HepG2 (cell line): Measurements from ENCODE around the gene BAZ1A. TPM values are rescaled to one million over a fixed set of nuclear protein-coding genes. Genes with fewer than 3 reads are reported as not detected.
A peak's percentile ranks its signal among the peaks of the same experiment; 100 is the strongest.

Experiments used
- ARNT2 ChIP-seq: sonication (generic); formaldehyde crosslinking; IDR thresholded peaks from 2 replicates; pipeline ENCODE4 v1.8.0; 2022; ENCODE audit warnings: mild to moderate bottlenecking, low read depth, missing genetic modification reagents, moderate library complexity
- BHLHE40 ChIP-seq: IDR thresholded peaks from 2 replicates; pipeline ENCODE4 v1.6.1; 2011; ENCODE audit warnings: low read length, improper control_type of control experiment
- GABPA ChIP-seq, 2 experiments: IDR thresholded peaks; 2 replicates each; pipeline ENCODE4 v1.6.1; 2011 to 2016; ENCODE audit warnings: low read depth in 2 of 2, low read length in 1 of 2, missing biosample characterization in 1 of 2, missing genetic modification characterization in 1 of 2
- JUND ChIP-seq: sonication (generic); formaldehyde crosslinking; IDR thresholded peaks from 2 replicates; pipeline ENCODE4 v1.8.0; 2022; ENCODE audit warnings: mild to moderate bottlenecking, missing genetic modification reagents
- MAFG ChIP-seq: sonication (generic); formaldehyde crosslinking; IDR thresholded peaks from 2 replicates; pipeline ENCODE4 v1.5.1; 2020; ENCODE audit warnings: mild to moderate bottlenecking, missing genetic modification reagents
- ONECUT2 ChIP-seq: sonication (generic); formaldehyde crosslinking; IDR thresholded peaks from 2 replicates; pipeline ENCODE4 v1.4.0; 2020; ENCODE audit warnings: missing genetic modification reagents
- PHF20 ChIP-seq: sonication (generic); formaldehyde crosslinking; IDR thresholded peaks from 2 replicates; pipeline ENCODE4 v1.5.0; 2020; ENCODE audit warnings: mild to moderate bottlenecking, missing genetic modification reagents
- PHF5A ChIP-seq: IDR thresholded peaks from one replicate; pipeline ENCODE4 v1.6.1; 2018; ENCODE audit warnings: low read depth, missing genetic modification reagents; ENCODE audit not compliant: unreplicated experiment
- POGK ChIP-seq: sonication (generic); formaldehyde crosslinking; conservative IDR thresholded peaks from 2 replicates; pipeline ENCODE4 v1.8.0; 2022; ENCODE audit warnings: mild to moderate bottlenecking, moderate library complexity, missing genetic modification reagents
- RAD51 ChIP-seq: fragments of 450-650 bp; IDR thresholded peaks from 2 replicates; pipeline ENCODE4 v1.6.1; 2016; ENCODE audit warnings: borderline replicate concordance
- RFX1 ChIP-seq: fragments of 450-650 bp; IDR thresholded peaks from 2 replicates; pipeline ENCODE4 v1.6.1; 2017
- TCF7 ChIP-seq: sonication (generic); IDR thresholded peaks from 2 replicates; pipeline ENCODE4 v1.6.1; 2016; ENCODE audit warnings: antibody characterized with exemption, low read depth
- TGIF2 ChIP-seq: IDR thresholded peaks from 2 replicates; pipeline ENCODE4 v1.6.1; 2016; ENCODE audit warnings: control low read depth, missing compliant biosample characterization
- ZBTB21 ChIP-seq: sonication (generic); formaldehyde crosslinking; IDR thresholded peaks from 2 replicates; pipeline ENCODE4 v1.4.0; 2020; ENCODE audit warnings: missing genetic modification reagents
- ZFP91 ChIP-seq: sonication (generic); formaldehyde crosslinking; IDR thresholded peaks from 2 replicates; pipeline ENCODE4 v1.9.0; 2022; ENCODE audit warnings: missing genetic modification reagents, mild to moderate bottlenecking, borderline replicate concordance
- ZKSCAN5 ChIP-seq: sonication (generic); formaldehyde crosslinking; IDR thresholded peaks from 2 replicates; pipeline ENCODE4 v1.5.1; 2020; ENCODE audit warnings: mild to moderate bottlenecking, missing genetic modification reagents
- ZNF598 ChIP-seq: sonication (generic); formaldehyde crosslinking; IDR thresholded peaks from 2 replicates; pipeline ENCODE4 v1.5.1; 2020; ENCODE audit warnings: mild to moderate bottlenecking, missing genetic modification reagents, borderline replicate concordance
- ZNF615 ChIP-seq: sonication (generic); formaldehyde crosslinking; IDR thresholded peaks from 2 replicates; pipeline ENCODE4 v1.5.0; 2020; ENCODE audit warnings: mild to moderate bottlenecking, missing genetic modification reagents, borderline replicate concordance
- ZNF709 ChIP-seq: sonication (generic); formaldehyde crosslinking; IDR thresholded peaks from 2 replicates; pipeline ENCODE4 v1.5.0; 2020; ENCODE audit warnings: mild to moderate bottlenecking, missing genetic modification reagents
- ZNF776 ChIP-seq: sonication (generic); formaldehyde crosslinking; IDR thresholded peaks from 2 replicates; pipeline ENCODE4 v1.4.0; 2020; ENCODE audit warnings: mild to moderate bottlenecking, missing genetic modification reagents
- polyA plus RNA-seq, 8 experiments: library from polyadenylated mRNA; depleted of rRNA in 3 of 8; stranded (reverse) in 7 of 8; unstranded in 1 of 8; fragments of >200 nt; fragmentation: Illumina TruSeq in 4 of 8; extraction: Trizol in 4 of 8; gene quantifications; 2 replicates each; pipeline versions ENCODE4 v1.2.1 to v1.2.3, GENCODE V29; 2011 to 2016; ENCODE audit warnings: low read depth in 4 of 8, missing spikeins in 1 of 8, mixed read lengths in 1 of 8; ENCODE audit not compliant: insufficient read depth in 1 of 8
- total RNA-seq, 5 experiments: library from RNA; depleted of rRNA; stranded (reverse); fragments of >200 nt; fragmentation: Illumina TruSeq; extraction: Trizol; gene quantifications; 2 replicates each; pipeline ENCODE4 v1.2.3, GENCODE V29; 2016; ENCODE audit warnings: low read depth in 1 of 5
- TF ChIP-seq, protein P1 (sequence below): sonication (generic); formaldehyde crosslinking; IDR thresholded peaks from 2 replicates; pipeline ENCODE4 v1.5.1; 2020; ENCODE audit warnings: mild to moderate bottlenecking, missing genetic modification reagents, moderate library complexity
- TF ChIP-seq, protein P2 (sequence below): fragments of 450-650 bp; IDR thresholded peaks from 2 replicates; pipeline ENCODE4 v1.6.1; 2017

The BAZ1A gene
- total and polyA plus RNA-seq, 2 of the 13 experiments (the other 11 are each of a cell fraction or from before 2014, with no cell fraction given) = 20.9 to 56.8 TPM

GRCh38 chr14:34873589-34874385 lies 1.4 kb downstream of the BAZ1A start (continued):
- no peak; the same call in 1 of the 2 replicates for TF ChIP-seq ZNF598 (CRISPR knock-in tag)
- TF ChIP-seq MAFG (CRISPR knock-in tag) = no peak
- peak; percentile 85 for TF ChIP-seq ARNT2
- no peak for TF ChIP-seq RAD51
- peak; percentile 49; the same call in 1 of the 2 replicates for TF ChIP-seq TGIF2 (CRISPR knock-in tag)
- TF ChIP-seq, protein P1, sequence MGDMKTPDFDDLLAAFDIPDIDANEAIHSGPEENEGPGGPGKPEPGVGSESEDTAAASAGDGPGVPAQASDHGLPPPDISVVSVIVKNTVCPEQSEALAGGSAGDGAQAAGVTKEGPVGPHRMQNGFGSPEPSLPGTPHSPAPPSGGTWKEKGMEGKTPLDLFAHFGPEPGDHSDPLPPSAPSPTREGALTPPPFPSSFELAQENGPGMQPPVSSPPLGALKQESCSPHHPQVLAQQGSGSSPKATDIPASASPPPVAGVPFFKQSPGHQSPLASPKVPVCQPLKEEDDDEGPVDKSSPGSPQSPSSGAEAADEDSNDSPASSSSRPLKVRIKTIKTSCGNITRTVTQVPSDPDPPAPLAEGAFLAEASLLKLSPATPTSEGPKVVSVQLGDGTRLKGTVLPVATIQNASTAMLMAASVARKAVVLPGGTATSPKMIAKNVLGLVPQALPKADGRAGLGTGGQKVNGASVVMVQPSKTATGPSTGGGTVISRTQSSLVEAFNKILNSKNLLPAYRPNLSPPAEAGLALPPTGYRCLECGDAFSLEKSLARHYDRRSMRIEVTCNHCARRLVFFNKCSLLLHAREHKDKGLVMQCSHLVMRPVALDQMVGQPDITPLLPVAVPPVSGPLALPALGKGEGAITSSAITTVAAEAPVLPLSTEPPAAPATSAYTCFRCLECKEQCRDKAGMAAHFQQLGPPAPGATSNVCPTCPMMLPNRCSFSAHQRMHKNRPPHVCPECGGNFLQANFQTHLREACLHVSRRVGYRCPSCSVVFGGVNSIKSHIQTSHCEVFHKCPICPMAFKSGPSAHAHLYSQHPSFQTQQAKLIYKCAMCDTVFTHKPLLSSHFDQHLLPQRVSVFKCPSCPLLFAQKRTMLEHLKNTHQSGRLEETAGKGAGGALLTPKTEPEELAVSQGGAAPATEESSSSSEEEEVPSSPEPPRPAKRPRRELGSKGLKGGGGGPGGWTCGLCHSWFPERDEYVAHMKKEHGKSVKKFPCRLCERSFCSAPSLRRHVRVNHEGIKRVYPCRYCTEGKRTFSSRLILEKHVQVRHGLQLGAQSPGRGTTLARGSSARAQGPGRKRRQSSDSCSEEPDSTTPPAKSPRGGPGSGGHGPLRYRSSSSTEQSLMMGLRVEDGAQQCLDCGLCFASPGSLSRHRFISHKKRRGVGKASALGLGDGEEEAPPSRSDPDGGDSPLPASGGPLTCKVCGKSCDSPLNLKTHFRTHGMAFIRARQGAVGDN (CRISPR knock-in tag) = peak; percentile 98
- TF ChIP-seq ONECUT2 (CRISPR knock-in tag) = peak; percentile 50; the same call in 1 of the 2 replicates
- peak; percentile 75 for TF ChIP-seq PHF20
- TF ChIP-seq, protein P2, sequence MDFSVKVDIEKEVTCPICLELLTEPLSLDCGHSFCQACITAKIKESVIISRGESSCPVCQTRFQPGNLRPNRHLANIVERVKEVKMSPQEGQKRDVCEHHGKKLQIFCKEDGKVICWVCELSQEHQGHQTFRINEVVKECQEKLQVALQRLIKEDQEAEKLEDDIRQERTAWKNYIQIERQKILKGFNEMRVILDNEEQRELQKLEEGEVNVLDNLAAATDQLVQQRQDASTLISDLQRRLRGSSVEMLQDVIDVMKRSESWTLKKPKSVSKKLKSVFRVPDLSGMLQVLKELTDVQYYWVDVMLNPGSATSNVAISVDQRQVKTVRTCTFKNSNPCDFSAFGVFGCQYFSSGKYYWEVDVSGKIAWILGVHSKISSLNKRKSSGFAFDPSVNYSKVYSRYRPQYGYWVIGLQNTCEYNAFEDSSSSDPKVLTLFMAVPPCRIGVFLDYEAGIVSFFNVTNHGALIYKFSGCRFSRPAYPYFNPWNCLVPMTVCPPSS = no peak
- no peak for TF ChIP-seq RFX1
- TF ChIP-seq PHF5A = peak; percentile 59
- peak; percentile 65 for TF ChIP-seq JUND
- TF ChIP-seq ZNF776 = peak; percentile 79; the same call in 1 of the 2 replicates
- no peak for TF ChIP-seq GABPA (IDR thresholded peaks at IDR 0.05; ENCODE audit: low read depth, low read length)
- peak; percentile 71 for TF ChIP-seq GABPA (CRISPR knock-in tag; IDR thresholded peaks at IDR 0.05; ENCODE audit: low read depth)
- TF ChIP-seq ZNF709 (CRISPR knock-in tag) = peak; percentile 92
- TF ChIP-seq ZNF615 (CRISPR knock-in tag) = peak; percentile 86
- peak; percentile 32; the same call in 1 of the 2 replicates for TF ChIP-seq TCF7
- peak; percentile 98 for TF ChIP-seq ZFP91
- peak; percentile 91 for TF ChIP-seq POGK
- TF ChIP-seq ZKSCAN5 (CRISPR knock-in tag) = peak; percentile 80
- TF ChIP-seq ZBTB21 (CRISPR knock-in tag) = no peak; the same call in 1 of the 2 replicates
- no peak for TF ChIP-seq BHLHE40
